GM23338 (cell line): ENCODE results near the gene RGS7.

Experiments
- CTCF ChIP-seq, 2 experiments: fragments of 200-600 bp in 1 of 2; sonication (generic) in 1 of 2; conservative IDR thresholded peaks; 2 replicates each; pipeline versions ENCODE4 v1.5.1 to v1.6.1; 2016 to 2017; ENCODE audit warnings: antibody characterized with exemption in 2 of 2, low read depth in 2 of 2, mild to moderate bottlenecking in 2 of 2, moderate library complexity in 1 of 2
- EZH2 ChIP-seq: fragments of 200-600 bp; sonication (generic); IDR thresholded peaks from one replicate; pipeline ENCODE4 v1.8.0; 2017; ENCODE audit warnings: antibody characterized with exemption, mild to moderate bottlenecking, low read depth; ENCODE audit not compliant: unreplicated experiment
- POLR2AphosphoS5 ChIP-seq: IDR thresholded peaks from 2 replicates; pipeline ENCODE4 v1.6.1; 2016; ENCODE audit warnings: antibody characterized with exemption, low read depth
- REST ChIP-seq: IDR thresholded peaks from one replicate; pipeline ENCODE4 v1.6.1; 2018; ENCODE audit warnings: antibody characterized with exemption; ENCODE audit not compliant: unreplicated experiment

- TF ChIP-seq CTCF (conservative IDR thresholded peaks at IDR 0.05; ENCODE audit: low read depth in 2 of 2): no peak
- TF ChIP-seq POLR2AphosphoS5: no peak
- no peak for TF ChIP-seq EZH2
- no peak for TF ChIP-seq REST
Observed at GRCh38 chr1:240935920-240936319, 421.1 kb downstream of the RGS7 start.
